Measurements from ENCODE around the gene TBC1D8. TPM values are rescaled to one million over a fixed set of nuclear protein-coding genes. Genes with fewer than 3 reads are reported as not detected.
A peak's percentile ranks its signal among the peaks of the same experiment; 100 is the strongest.

The TBC1D8 gene
- total and polyA plus RNA-seq, 9 of the 15 experiments (the other 6 are each of a cell fraction or from before 2014, with no cell fraction given) = 0.36 to 1.3 (median 0.82) TPM

DNA sequence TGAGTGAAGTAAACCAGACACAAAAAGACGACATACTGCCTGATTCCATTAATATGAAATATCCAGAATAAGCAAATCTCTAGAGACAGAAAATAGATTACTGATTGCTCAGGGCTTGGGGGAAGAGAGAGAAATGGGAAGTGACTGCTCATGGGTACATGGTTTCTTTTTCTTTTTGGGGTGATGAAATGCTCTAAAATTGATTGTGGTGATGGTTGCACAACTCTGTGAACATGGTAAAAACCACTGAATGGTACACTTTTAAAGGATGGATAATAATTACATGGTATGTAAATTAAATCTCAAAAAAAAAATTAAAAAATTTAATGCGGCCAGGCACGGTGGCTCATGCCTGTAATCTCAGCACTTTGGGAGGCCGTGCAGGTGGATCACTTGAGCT is 109.8 kb downstream of the TBC1D8 start:
- Histone ChIP-seq H3K9me3 (replicated peaks; ENCODE audit: control insufficient read depth, insufficient read depth, low read depth, low read length) (no peaks in the 10 kb centered on the region), H3K27me3 (ENCODE audit: control insufficient read depth in 2 of 2, insufficient read depth in 2 of 2, low read length in 2 of 2) (peaks cover 24 to 43% of the 10 kb centered on the region in 2 experiments), H3K79me2 (ENCODE audit: control insufficient read depth, insufficient read depth, low read length) (no peaks in the 10 kb centered on the region), H3K36me3 (ENCODE audit: control insufficient read depth, insufficient read depth, low read length) (no peaks in the 10 kb centered on the region), H3K27ac (ENCODE audit: extremely low read depth, low read depth, low read length) (no peak overlapping the region), H3K9me1 (ENCODE audit: control insufficient read depth, insufficient read depth, low read length) (no peaks in the 10 kb centered on the region), H3K9ac (ENCODE audit: insufficient read depth in 1 of 2, low read depth in 2 of 2, low read length in 2 of 2) (no peak overlapping the region), H2AFZ (ENCODE audit: low read depth, low read length) (no peak overlapping the region), H3K4me2 (ENCODE audit: insufficient read depth, low read length) (no peak overlapping the region), H4K20me1 (replicated peaks; ENCODE audit: control insufficient read depth, insufficient read depth, low read length) (no peaks in the 10 kb centered on the region), H3K4me1 (replicated peaks in 1 of 2; ENCODE audit: control insufficient read depth in 2 of 2, insufficient read depth in 2 of 2, low read length in 2 of 2) (peaks cover 5% of the 10 kb centered on the region in 2 experiments; a peak in 3 of 5 replicates), H3K4me3 (no peak overlapping the region)
- TF ChIP-seq CEBPG (CRISPR knock-in tag; IDR thresholded peaks at IDR 0.05) = no peak
- 0 out of 4 replicates have a peak, but pooled peaks have one; percentile 14 to 23 for TF ChIP-seq CEBPG (tag; conservative IDR thresholded peaks at IDR 0.05 in 1 of 2, IDR thresholded peaks at IDR 0.05 in 1 of 2)
- no peak for TF ChIP-seq KDM4B (IDR thresholded peaks at IDR 0.05; ENCODE audit: borderline replicate concordance in 2 of 2, low read depth in 1 of 2)
- no peak for TF ChIP-seq ZNF121 (CRISPR knock-in tag; conservative IDR thresholded peaks at IDR 0.05)
- POLR2A ChIA-PET = no interaction called here
- BruUV-seq (replicated peaks) = no TSS peak
- intact Hi-C loops (cut with micrococcal nuclease) = no loop called here
- WGBS (ENCODE audit: insufficient coverage, low coverage, missing lambda C conversion rate) = 15% methylated on average over 4 of the region's 4 CpGs
- FAIRE-seq (no peak), DNase-seq (ENCODE audit: extremely low read depth in 1 of 4, low spot score in 3 of 4) (no peak), ATAC-seq (no peak)
- in situ Hi-C loops (cut with MboI) = no loop called here
- CTCF ChIA-PET (ENCODE audit: low intra/inter-chr PET ratio) = no interaction called here

DNA sequence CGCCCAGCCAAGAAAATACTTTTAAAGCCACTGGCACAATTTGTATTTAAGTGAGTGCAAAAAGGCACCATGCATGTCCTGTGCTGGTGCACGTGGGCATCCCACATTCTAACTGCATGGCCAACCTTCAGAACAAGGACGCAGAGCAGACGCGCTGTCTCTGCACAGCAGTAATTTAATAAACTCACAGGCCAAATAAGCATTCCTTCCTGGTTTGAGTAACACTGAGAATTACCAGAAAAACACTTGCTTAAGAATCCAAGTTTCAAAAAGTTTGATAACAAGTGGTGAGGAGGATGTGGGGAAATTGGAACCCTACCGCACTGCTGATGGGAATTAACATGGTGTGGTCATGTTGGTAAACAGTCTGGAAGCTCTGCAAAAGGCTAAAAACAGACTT is 110.4 kb downstream of the TBC1D8 start:
- Histone ChIP-seq H3K9me3 (replicated peaks; ENCODE audit: control insufficient read depth, insufficient read depth, low read depth, low read length) (no peaks in the 10 kb centered on the region), H3K27ac (ENCODE audit: extremely low read depth, low read depth, low read length) (no peak overlapping the region), H3K27me3 (ENCODE audit: control insufficient read depth in 2 of 2, insufficient read depth in 2 of 2, low read length in 2 of 2) (peaks cover 20 to 41% of the 10 kb centered on the region in 2 experiments), H2AFZ (ENCODE audit: low read depth, low read length) (no peak overlapping the region), H3K4me3 (no peak overlapping the region), H3K4me1 (replicated peaks in 1 of 2; ENCODE audit: control insufficient read depth in 2 of 2, insufficient read depth in 2 of 2, low read length in 2 of 2) (peaks cover 5% of the 10 kb centered on the region in 2 experiments; a peak in 3 of 5 replicates), H3K9ac (ENCODE audit: insufficient read depth in 1 of 2, low read depth in 2 of 2, low read length in 2 of 2) (no peak overlapping the region), H3K79me2 (ENCODE audit: control insufficient read depth, insufficient read depth, low read length) (no peaks in the 10 kb centered on the region), H3K9me1 (ENCODE audit: control insufficient read depth, insufficient read depth, low read length) (no peaks in the 10 kb centered on the region), H3K4me2 (ENCODE audit: insufficient read depth, low read length) (no peak overlapping the region), H3K36me3 (ENCODE audit: control insufficient read depth, insufficient read depth, low read length) (no peaks in the 10 kb centered on the region), H4K20me1 (replicated peaks; ENCODE audit: control insufficient read depth, insufficient read depth, low read length) (no peaks in the 10 kb centered on the region)
- in situ Hi-C loops (cut with MboI) (no loop called here), intact Hi-C loops (cut with micrococcal nuclease) (no loop called here)
- DNase-seq (ENCODE audit: extremely low read depth in 1 of 4, low spot score in 3 of 4) = no peak
- CTCF ChIA-PET (ENCODE audit: low intra/inter-chr PET ratio) = no interaction called here
- POLR2A ChIA-PET = interaction anchor here (1.1 kb wide), 1 partner anchor 39 kb away, joined by 4 read pairs; the partner anchor contains the start of gene RPL31
- TF ChIP-seq CHCHD3 (CRISPR knock-in tag; IDR thresholded peaks at IDR 0.05) (no peak), YY1 (IDR thresholded peaks at IDR 0.05; ENCODE audit: borderline replicate concordance in 1 of 3, control insufficient read depth in 1 of 3, extremely low read depth in 1 of 3, insufficient read depth in 3 of 3, insufficient read length in 1 of 3, insufficient replicate concordance in 2 of 3, low read depth in 1 of 3, low read length in 2 of 3) (no peak), NR2C2 (CRISPR knock-in tag; IDR thresholded peaks at IDR 0.05) (no peak), NR2C2 (tag; IDR thresholded peaks at IDR 0.05) (no peak), MAFF (IDR thresholded peaks at IDR 0.05; ENCODE audit: low read length) (no peak), GABPB2 (CRISPR knock-in tag; conservative IDR thresholded peaks at IDR 0.05) (no peak), WHSC1 (IDR thresholded peaks at IDR 0.05; ENCODE audit: low read length) (no peak), IRF2 (CRISPR knock-in tag; IDR thresholded peaks at IDR 0.05) (no peak), JUN (IDR thresholded peaks at IDR 0.05; ENCODE audit: borderline replicate concordance, low read depth, low read length) (no peak), JUN (CRISPR knock-in tag; IDR thresholded peaks at IDR 0.05; ENCODE audit: borderline replicate concordance) (no peak), ZNF253 (CRISPR knock-in tag; conservative IDR thresholded peaks at IDR 0.05) (no peak), MAFG (tag; conservative IDR thresholded peaks at IDR 0.05) (no peak)
- BruUV-seq (replicated peaks) = no TSS peak
- WGBS (ENCODE audit: insufficient coverage, low coverage, missing lambda C conversion rate) = 42% methylated on average over 6 of the region's 6 CpGs
- ATAC-seq = no peak
- FAIRE-seq = no peak

Data from K562 (cell line).